Ishikawa (cell line): Measurements from ENCODE around the gene SELENOV.

Experiments used
- CEBPB ChIP-seq: IDR thresholded peaks from 2 replicates; pipeline ENCODE4 v1.6.1; 2012
- CREB1 ChIP-seq: IDR thresholded peaks from 2 replicates; pipeline ENCODE4 v1.6.1; 2012; ENCODE audit warnings: low read depth
- EGR1 ChIP-seq: IDR thresholded peaks from 2 replicates; pipeline ENCODE4 v1.6.1; 2012
- EP300 ChIP-seq: IDR thresholded peaks from 2 replicates; pipeline ENCODE4 v1.6.1; 2012; ENCODE audit warnings: borderline replicate concordance
- FOXM1 ChIP-seq: IDR thresholded peaks from 2 replicates; pipeline ENCODE4 v1.6.1; 2012; ENCODE audit warnings: low read depth, borderline replicate concordance
- MAX ChIP-seq: IDR thresholded peaks from 2 replicates; pipeline ENCODE4 v1.6.1; 2012
- NFIC ChIP-seq: IDR thresholded peaks from 2 replicates; pipeline ENCODE4 v1.6.1; 2012
- RAD21 ChIP-seq: IDR thresholded peaks from 2 replicates; pipeline ENCODE4 v1.6.1; 2012; ENCODE audit warnings: low read depth
- TAF1 ChIP-seq: IDR thresholded peaks from 2 replicates; pipeline ENCODE4 v1.6.1; 2012; ENCODE audit warnings: low read depth, mild to moderate bottlenecking
- TCF12 ChIP-seq: IDR thresholded peaks from 2 replicates; pipeline ENCODE4 v1.6.1; 2012; ENCODE audit warnings: low read depth
- TEAD4 ChIP-seq: IDR thresholded peaks from 2 replicates; pipeline ENCODE4 v1.6.1; 2012
- USF1 ChIP-seq: IDR thresholded peaks from 2 replicates; pipeline ENCODE4 v1.6.1; 2012
- YY1 ChIP-seq: IDR thresholded peaks from 2 replicates; pipeline ENCODE4 v1.6.1; 2012; ENCODE audit warnings: low read depth
- ZBTB7A ChIP-seq: IDR thresholded peaks from 2 replicates; pipeline ENCODE4 v1.6.1; 2012; ENCODE audit warnings: low read depth
- TF ChIP-seq, protein P1 (sequence below): IDR thresholded peaks from 2 replicates; pipeline ENCODE4 v1.6.1; 2012; ENCODE audit warnings: low read depth, mild to moderate bottlenecking

Gene SELENOV

DNA sequence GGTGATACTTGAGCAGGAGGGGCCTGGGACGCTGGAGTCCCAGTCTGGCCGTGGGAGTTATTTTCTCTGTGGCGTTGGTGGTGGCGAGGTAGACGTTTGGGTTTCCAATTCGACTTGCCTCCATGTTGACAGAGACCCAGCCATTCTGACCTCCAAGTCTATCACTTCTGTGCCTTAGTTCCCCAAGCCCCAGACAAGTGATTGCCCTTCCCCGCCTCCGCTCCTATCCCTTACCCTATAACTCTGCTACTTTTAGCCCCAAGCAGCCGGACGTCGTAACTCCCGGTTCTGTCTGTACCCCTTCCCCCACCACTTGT, 33.8 kb upstream of the SELENOV start:
- TF ChIP-seq NFIC (no peak), RAD21 (no peak), ZBTB7A (no peak), CREB1 (no peak), EP300 (no peak)

GRCh38 chr19:39481676-39482075, 33.3 kb upstream of the SELENOV start:
- TF ChIP-seq RAD21: no peak
- no peak for TF ChIP-seq CREB1
- no peak for TF ChIP-seq FOXM1
- TF ChIP-seq NFIC: no peak
- no peak for TF ChIP-seq TAF1
- TF ChIP-seq TEAD4: no peak
- no peak for TF ChIP-seq CEBPB
- TF ChIP-seq YY1: no peak
- TF ChIP-seq TCF12: no peak
- TF ChIP-seq ZBTB7A: no peak
- no peak for TF ChIP-seq EGR1
- no peak for TF ChIP-seq USF1
- TF ChIP-seq MAX: no peak
- TF ChIP-seq, protein P1, sequence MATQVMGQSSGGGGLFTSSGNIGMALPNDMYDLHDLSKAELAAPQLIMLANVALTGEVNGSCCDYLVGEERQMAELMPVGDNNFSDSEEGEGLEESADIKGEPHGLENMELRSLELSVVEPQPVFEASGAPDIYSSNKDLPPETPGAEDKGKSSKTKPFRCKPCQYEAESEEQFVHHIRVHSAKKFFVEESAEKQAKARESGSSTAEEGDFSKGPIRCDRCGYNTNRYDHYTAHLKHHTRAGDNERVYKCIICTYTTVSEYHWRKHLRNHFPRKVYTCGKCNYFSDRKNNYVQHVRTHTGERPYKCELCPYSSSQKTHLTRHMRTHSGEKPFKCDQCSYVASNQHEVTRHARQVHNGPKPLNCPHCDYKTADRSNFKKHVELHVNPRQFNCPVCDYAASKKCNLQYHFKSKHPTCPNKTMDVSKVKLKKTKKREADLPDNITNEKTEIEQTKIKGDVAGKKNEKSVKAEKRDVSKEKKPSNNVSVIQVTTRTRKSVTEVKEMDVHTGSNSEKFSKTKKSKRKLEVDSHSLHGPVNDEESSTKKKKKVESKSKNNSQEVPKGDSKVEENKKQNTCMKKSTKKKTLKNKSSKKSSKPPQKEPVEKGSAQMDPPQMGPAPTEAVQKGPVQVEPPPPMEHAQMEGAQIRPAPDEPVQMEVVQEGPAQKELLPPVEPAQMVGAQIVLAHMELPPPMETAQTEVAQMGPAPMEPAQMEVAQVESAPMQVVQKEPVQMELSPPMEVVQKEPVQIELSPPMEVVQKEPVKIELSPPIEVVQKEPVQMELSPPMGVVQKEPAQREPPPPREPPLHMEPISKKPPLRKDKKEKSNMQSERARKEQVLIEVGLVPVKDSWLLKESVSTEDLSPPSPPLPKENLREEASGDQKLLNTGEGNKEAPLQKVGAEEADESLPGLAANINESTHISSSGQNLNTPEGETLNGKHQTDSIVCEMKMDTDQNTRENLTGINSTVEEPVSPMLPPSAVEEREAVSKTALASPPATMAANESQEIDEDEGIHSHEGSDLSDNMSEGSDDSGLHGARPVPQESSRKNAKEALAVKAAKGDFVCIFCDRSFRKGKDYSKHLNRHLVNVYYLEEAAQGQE: no peak
- no peak for TF ChIP-seq EP300

DNA sequence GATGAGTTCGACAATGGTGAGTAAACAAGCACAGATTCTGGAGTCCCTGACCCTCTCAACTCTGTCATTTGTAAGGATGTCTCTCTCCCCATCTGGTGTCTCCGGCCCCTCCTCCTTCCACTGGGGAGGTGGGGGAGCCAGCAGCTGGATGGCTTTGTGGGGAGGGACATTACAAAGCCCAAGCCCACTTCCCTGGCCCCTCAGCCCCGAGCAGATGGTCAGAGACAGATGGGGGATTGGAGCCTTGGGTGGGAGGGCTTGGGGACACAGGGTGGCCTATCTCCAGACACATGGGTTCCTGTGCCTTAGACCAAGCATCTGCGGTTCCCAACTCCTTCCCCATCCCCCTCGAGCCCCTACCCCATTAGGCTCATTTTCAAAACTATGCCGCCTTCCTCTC, 31.8 kb upstream of the SELENOV start:
- TF ChIP-seq ZBTB7A (no peak), RAD21 (no peak), NFIC (no peak), MAX (no peak), CREB1 (no peak), TAF1 (no peak), USF1 (no peak), EGR1 (no peak)
- TF ChIP-seq, protein P1: no peak

- TF ChIP-seq MAX: no peak
- TF ChIP-seq TEAD4: no peak
- TF ChIP-seq USF1: no peak
- TF ChIP-seq ZBTB7A: no peak
- TF ChIP-seq RAD21: no peak
- TF ChIP-seq, protein P1: no peak
- no peak for TF ChIP-seq TCF12
- TF ChIP-seq NFIC: no peak
- TF ChIP-seq EGR1: no peak
- no peak for TF ChIP-seq YY1
- no peak for TF ChIP-seq CREB1
- TF ChIP-seq CEBPB: no peak
- TF ChIP-seq FOXM1: no peak
- no peak for TF ChIP-seq EP300
These were observed 25.2 kb upstream of the SELENOV start for GRCh38 chr19:39489756-39490155.
